Transverse colon (tissue), 3 donors: ENCODE measurements around the gene PHF21B.
"Not testable (repeated sequence)": the region's sequence is repeated elsewhere in the genome, so short reads cannot be mapped to it uniquely, and the experiment has no call there.

ENCODE experiments used
- POLR2A ChIP-seq: fragments of 450-650 bp; IDR thresholded peaks from one replicate; pipeline ENCODE4 v1.6.1; 2016; ENCODE audit warnings: antibody characterized with exemption, mild to moderate bottlenecking, moderate library complexity
- TF ChIP-seq, protein P1 (sequence below), 5 experiments: fragments of 200-600 bp in 3 of 5; fragments of 450-650 bp in 2 of 5; sonication (generic) in 3 of 5; IDR thresholded peaks; 1 replicate in 2 of 5; 2 replicates in 3 of 5; pipeline ENCODE4 v1.5.1; 2016 to 2017; ENCODE audit warnings: antibody characterized with exemption in 5 of 5, inconsistent platforms in 3 of 5, mild to moderate bottlenecking in 2 of 5, moderate library complexity in 1 of 5

GRCh38 chr22:44921766-44922165 lies 88.0 kb downstream of the PHF21B start:
- TF ChIP-seq, protein P1, sequence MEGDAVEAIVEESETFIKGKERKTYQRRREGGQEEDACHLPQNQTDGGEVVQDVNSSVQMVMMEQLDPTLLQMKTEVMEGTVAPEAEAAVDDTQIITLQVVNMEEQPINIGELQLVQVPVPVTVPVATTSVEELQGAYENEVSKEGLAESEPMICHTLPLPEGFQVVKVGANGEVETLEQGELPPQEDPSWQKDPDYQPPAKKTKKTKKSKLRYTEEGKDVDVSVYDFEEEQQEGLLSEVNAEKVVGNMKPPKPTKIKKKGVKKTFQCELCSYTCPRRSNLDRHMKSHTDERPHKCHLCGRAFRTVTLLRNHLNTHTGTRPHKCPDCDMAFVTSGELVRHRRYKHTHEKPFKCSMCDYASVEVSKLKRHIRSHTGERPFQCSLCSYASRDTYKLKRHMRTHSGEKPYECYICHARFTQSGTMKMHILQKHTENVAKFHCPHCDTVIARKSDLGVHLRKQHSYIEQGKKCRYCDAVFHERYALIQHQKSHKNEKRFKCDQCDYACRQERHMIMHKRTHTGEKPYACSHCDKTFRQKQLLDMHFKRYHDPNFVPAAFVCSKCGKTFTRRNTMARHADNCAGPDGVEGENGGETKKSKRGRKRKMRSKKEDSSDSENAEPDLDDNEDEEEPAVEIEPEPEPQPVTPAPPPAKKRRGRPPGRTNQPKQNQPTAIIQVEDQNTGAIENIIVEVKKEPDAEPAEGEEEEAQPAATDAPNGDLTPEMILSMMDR (IDR thresholded peaks at IDR 0.05) = not testable (repeated sequence)
- not testable (repeated sequence) for TF ChIP-seq POLR2A
